GM23338 (cell line): ENCODE results near the gene DGKD. TPM values are rescaled to one million over a fixed set of nuclear protein-coding genes. Genes with fewer than 3 reads are reported as not detected.

Experiments used
- ATAC-seq: fragments of 200-7000 bp; cut with Tn5 transposase; 3 replicates; pipeline ENCODE4 v1.9.1; 2020
- DNase-seq: peaks from one replicate; pipeline ENCODE4 v3.0.0-alpha.2; 2015; ENCODE audit warnings: low spot score
- H2AFZ ChIP-seq: fragments of 200-600 bp; sonication (generic); 2 replicates; pipeline ENCODE4 v1.8.0; 2016; ENCODE audit warnings: antibody characterized with exemption, mild to moderate bottlenecking, moderate library complexity
- H3F3A ChIP-seq: fragments of 200-600 bp; sonication (generic); replicated peaks from 2 replicates; pipeline ENCODE4 v1.8.0; 2017; ENCODE audit warnings: antibody characterized with exemption, mixed run types, low read depth
- H3K27ac ChIP-seq: fragments of 200-600 bp; sonication (generic); 2 replicates; pipeline ENCODE4 v1.6.1; 2016; ENCODE audit warnings: low read depth
- H3K27me3 ChIP-seq: fragments of 200-600 bp; sonication (generic); 2 replicates; pipeline ENCODE4 v1.8.0; 2016; ENCODE audit warnings: mild to moderate bottlenecking, mixed run types, moderate library complexity; ENCODE audit not compliant: insufficient read depth
- H3K36me3 ChIP-seq: fragments of 200-600 bp; sonication (generic); 2 replicates; pipeline ENCODE4 v1.8.0; 2016; ENCODE audit warnings: mild to moderate bottlenecking; ENCODE audit not compliant: insufficient read depth
- H3K4me1 ChIP-seq: fragments of 200-600 bp; sonication (generic); 2 replicates; pipeline ENCODE4 v1.8.0; 2016; ENCODE audit warnings: mild to moderate bottlenecking, moderate library complexity; ENCODE audit not compliant: insufficient read depth
- H3K4me2 ChIP-seq: fragments of 200-600 bp; sonication (generic); 2 replicates; pipeline ENCODE4 v1.7.1; 2017; ENCODE audit warnings: mixed run types
- H3K4me3 ChIP-seq: fragments of 200-600 bp; sonication (generic); 2 replicates; pipeline ENCODE4 v1.6.1; 2016; ENCODE audit warnings: mixed run types
- H3K79me2 ChIP-seq: fragments of 200-600 bp; sonication (generic); replicated peaks from 2 replicates; pipeline ENCODE4 v1.8.0; 2017; ENCODE audit warnings: mild to moderate bottlenecking; ENCODE audit not compliant: insufficient read depth
- H3K9me2 ChIP-seq: fragments of 200-600 bp; sonication (generic); 2 replicates; pipeline ENCODE4 v1.8.0; 2017; ENCODE audit not compliant: insufficient read depth
- H4K20me1 ChIP-seq: fragments of 200-600 bp; sonication (generic); replicated peaks from 2 replicates; pipeline ENCODE4 v1.8.0; 2017; ENCODE audit warnings: mild to moderate bottlenecking; ENCODE audit not compliant: insufficient read depth
- H3K27ac Mint-ChIP-seq: 2 replicates; pipeline ENCODE4 v1.8.0; 2020; ENCODE audit warnings: inconsistent platforms, mild to moderate bottlenecking, moderate library complexity, mixed read lengths
- H3K27me3 Mint-ChIP-seq: 3 replicates; pipeline ENCODE4 v1.8.0; 2022; ENCODE audit warnings: low read depth, mild to moderate bottlenecking, moderate library complexity, mixed read lengths, inconsistent platforms; ENCODE audit not compliant: insufficient read depth, poor library complexity
- H3K36me3 Mint-ChIP-seq: 3 replicates; pipeline ENCODE4 v1.8.0; 2021; ENCODE audit warnings: low read depth, mild to moderate bottlenecking, inconsistent platforms, moderate library complexity, mixed read lengths
- H3K4me1 Mint-ChIP-seq: 3 replicates; pipeline ENCODE4 v1.8.0; 2020; ENCODE audit warnings: mild to moderate bottlenecking, inconsistent platforms, mixed read lengths
- H3K4me3 Mint-ChIP-seq: 3 replicates; pipeline ENCODE4 v1.8.0; 2021; ENCODE audit warnings: moderate library complexity, mild to moderate bottlenecking, inconsistent platforms, mixed read lengths
- H3K9me3 Mint-ChIP-seq: 3 replicates; pipeline ENCODE4 v1.8.0; 2020; ENCODE audit warnings: moderate library complexity, mild to moderate bottlenecking, inconsistent platforms, mixed read lengths
- CTCF ChIP-seq, 2 experiments: fragments of 200-600 bp in 1 of 2; sonication (generic) in 1 of 2; conservative IDR thresholded peaks; 2 replicates each; pipeline versions ENCODE4 v1.5.1 to v1.6.1; 2016 to 2017; ENCODE audit warnings: antibody characterized with exemption in 2 of 2, low read depth in 2 of 2, mild to moderate bottlenecking in 2 of 2, moderate library complexity in 1 of 2
- ETS1 ChIP-seq: IDR thresholded peaks from 2 replicates; pipeline ENCODE4 v1.6.1; 2016; ENCODE audit warnings: antibody characterized with exemption
- EZH2 ChIP-seq: fragments of 200-600 bp; sonication (generic); IDR thresholded peaks from one replicate; pipeline ENCODE4 v1.8.0; 2017; ENCODE audit warnings: antibody characterized with exemption, mild to moderate bottlenecking, low read depth; ENCODE audit not compliant: unreplicated experiment
- JUNB ChIP-seq: IDR thresholded peaks from one replicate; pipeline ENCODE4 v1.6.1; 2016; ENCODE audit warnings: antibody characterized with exemption; ENCODE audit not compliant: unreplicated experiment
- NANOG ChIP-seq: IDR thresholded peaks from 2 replicates; pipeline ENCODE4 v1.6.1; 2016; ENCODE audit warnings: antibody characterized with exemption, borderline replicate concordance
- POLR2AphosphoS5 ChIP-seq: IDR thresholded peaks from 2 replicates; pipeline ENCODE4 v1.6.1; 2016; ENCODE audit warnings: antibody characterized with exemption, low read depth
- STAT1 ChIP-seq: IDR thresholded peaks from one replicate; pipeline ENCODE4 v1.6.1; 2016; ENCODE audit warnings: antibody characterized with exemption; ENCODE audit not compliant: unreplicated experiment
- ZNF331 ChIP-seq: fragments of 250-450 bp; sonication (Bioruptor Pico); IDR thresholded peaks from 2 replicates; pipeline ENCODE4 v1.5.0; 2020; ENCODE audit warnings: low read depth, mild to moderate bottlenecking, moderate library complexity
- ZNF462 ChIP-seq: fragments of 250-450 bp; sonication (Bioruptor Pico); IDR thresholded peaks from 2 replicates; pipeline ENCODE4 v1.5.0; 2020; ENCODE audit warnings: mild to moderate bottlenecking, moderate library complexity
- polyA plus RNA-seq: library from polyadenylated mRNA; unstranded; fragments of >200 nt; fragmentation: Nextera tagmentation; extraction: Ambion mirVana; gene quantifications from 2 replicates; pipeline ENCODE4 v1.2.1, GENCODE V29; 2016
- total RNA-seq: library from RNA; depleted of rRNA; stranded (reverse); fragments of >200 nt; shearing (Covaris generic); gene quantifications from 2 replicates; pipeline ENCODE4 v1.2.3, GENCODE V29; 2014

The DGKD gene
- total and polyA plus RNA-seq, 2 experiments from 2014 or later: 11.1 to 23.4 TPM

- DNase-seq: no peak
- no peaks in the 10 kb centered on the region for H3K4me1 ChIP-seq
- Mint-ChIP-seq H3K4me1 (peaks cover 3% of the 10 kb centered on the region; the same call in 2 of the 3 replicates), H3K9me3 (no peaks in the 10 kb centered on the region; the same call in 2 of the 3 replicates), H3K27ac (no peak overlapping the region), H3K36me3 (no peaks in the 10 kb centered on the region), H3K27me3 (peaks cover 11% of the 10 kb centered on the region), H3K4me3 (no peak overlapping the region)
- H3K79me2 ChIP-seq: no peaks in the 10 kb centered on the region
- no peak overlapping the region for H3K4me3 ChIP-seq
- no peak overlapping the region for H3K4me2 ChIP-seq
- H2AFZ ChIP-seq: no peak overlapping the region
- TF ChIP-seq EZH2: no peak
- no peaks in the 10 kb centered on the region for H4K20me1 ChIP-seq
- H3F3A ChIP-seq: no peaks in the 10 kb centered on the region
- no peaks in the 10 kb centered on the region for H3K27me3 ChIP-seq
- ATAC-seq: no peak
- H3K9me2 ChIP-seq: 0 out of 2 replicates have a peak, but pooled peaks cover 2% of the 10 kb centered on the region
- no peak overlapping the region for H3K27ac ChIP-seq
- H3K36me3 ChIP-seq: no peaks in the 10 kb centered on the region
Measured at GRCh38 chr2:233343171-233343705, 11.1 kb upstream of the DGKD start.

- peaks cover 15% of the 10 kb centered on the region for H3K27me3 Mint-ChIP-seq
- Histone ChIP-seq H3F3A (no peaks in the 10 kb centered on the region), H3K9me2 (no peaks in the 10 kb centered on the region), H3K4me3 (no peak overlapping the region), H3K4me1 (no peaks in the 10 kb centered on the region), H3K4me2 (no peak overlapping the region), H4K20me1 (no peaks in the 10 kb centered on the region), H3K79me2 (no peaks in the 10 kb centered on the region), H3K27ac (no peak overlapping the region), H3K36me3 (no peaks in the 10 kb centered on the region), H2AFZ (peak overlapping the region; percentile 95), H3K27me3 (no peaks in the 10 kb centered on the region)
- H3K36me3 Mint-ChIP-seq: no peaks in the 10 kb centered on the region
- H3K4me1 Mint-ChIP-seq: peaks cover 3% of the 10 kb centered on the region; the same call in 2 of the 3 replicates
- TF ChIP-seq ZNF331 (CRISPR knock-in tag) (no peak), JUNB (no peak), CTCF (conservative IDR thresholded peaks at IDR 0.05; ENCODE audit: low read depth in 2 of 2) (no peak), ETS1 (no peak), STAT1 (no peak), EZH2 (no peak), ZNF462 (CRISPR knock-in tag) (no peak), NANOG (no peak), POLR2AphosphoS5 (no peak)
- DNase-seq: no peak
- no peaks in the 10 kb centered on the region; the same call in 2 of the 3 replicates for H3K9me3 Mint-ChIP-seq
- no peak overlapping the region for H3K27ac Mint-ChIP-seq
- no peak overlapping the region for H3K4me3 Mint-ChIP-seq
- no peak for ATAC-seq
Measured at GRCh38 chr2:233346376-233346775, 7.9 kb upstream of the DGKD start.
